GM21723 (cell line): ENCODE measurements around the gene WFDC10B.
"Not testable (repeated sequence)": the region's sequence is repeated elsewhere in the genome, so short reads cannot be mapped to it uniquely, and the experiment has no call there.

Experiments used
- ATAC-seq: cut with Tn5 transposase; IDR thresholded peaks from one replicate; pipeline ENCODE4 v1.9.1; 2021; ENCODE audit warnings: mild to moderate bottlenecking, moderate library complexity; ENCODE audit not compliant: unreplicated experiment

WFDC10B gene

GRCh38 chr20:45704969-45705637 lies at the start of gene WFDC10B:
TSS of gene WFDC10B (minus strand) at chr20:45705019. CDS start at chr20:45685992, 19,027 bp downstream.
- no peak for ATAC-seq

- ATAC-seq: no peak
Observed at GRCh38 chr20:45752746-45753145, 47.9 kb upstream of the WFDC10B start.

- no peak for ATAC-seq
Observed at GRCh38 chr20:45751721-45752120, 46.9 kb upstream of the WFDC10B start.

GRCh38 chr20:45745015-45745414 lies 40.2 kb upstream of the WFDC10B start:
- no peak for ATAC-seq

GRCh38 chr20:45742596-45742995 lies 37.8 kb upstream of the WFDC10B start:
- no peak for ATAC-seq

- no peak for ATAC-seq
Observed at GRCh38 chr20:45735988-45736387, 31.2 kb upstream of the WFDC10B start.

- ATAC-seq: no peak
Observed at GRCh38 chr20:45735552-45735951, 30.7 kb upstream of the WFDC10B start.

- no peak for ATAC-seq
Observed at GRCh38 chr20:45732199-45732598, 27.4 kb upstream of the WFDC10B start.

GRCh38 chr20:45727044-45727443 lies 22.2 kb upstream of the WFDC10B start:
- no peak for ATAC-seq

GRCh38 chr20:45725134-45725533 lies 20.3 kb upstream of the WFDC10B start:
- ATAC-seq: no peak

- ATAC-seq: no peak
Observed at GRCh38 chr20:45722047-45722446, 17.2 kb upstream of the WFDC10B start, which contains the start of gene SPINT4. TSS of gene SPINT4 (plus strand) at chr20:45722347. CDS start at chr20:45722368, 21 bp downstream.

GRCh38 chr20:45716141-45716688 lies 11.4 kb upstream of the WFDC10B start:
- ATAC-seq: not testable (repeated sequence)

- ATAC-seq: no peak
Observed at GRCh38 chr20:45701873-45702272, 2.9 kb downstream of the WFDC10B start, which contains the start of gene WFDC13. TSS of gene WFDC13 (plus strand) at chr20:45702038. CDS start at chr20:45702124, 86 bp downstream.

GRCh38 chr20:45701104-45701503 lies 3.7 kb downstream of the WFDC10B start:
- no peak for ATAC-seq

GRCh38 chr20:45695496-45695895 lies 9.3 kb downstream of the WFDC10B start:
- no peak for ATAC-seq

GRCh38 chr20:45693346-45693745 lies 11.5 kb downstream of the WFDC10B start:
- not testable (repeated sequence) for ATAC-seq

- ATAC-seq: no peak
Observed at GRCh38 chr20:45685896-45686295, 18.9 kb downstream of the WFDC10B start.

- ATAC-seq: no peak
Observed at GRCh38 chr20:45679650-45680049, 25.2 kb downstream of the WFDC10B start.

- no peak for ATAC-seq
Observed at GRCh38 chr20:45672765-45673164, 32.1 kb downstream of the WFDC10B start.

GRCh38 chr20:45670139-45670538 lies 34.7 kb downstream of the WFDC10B start, which contains the start of gene WFDC11:
TSS of gene WFDC11 (minus strand) at chr20:45670239. CDS start at chr20:45650600, 19,639 bp downstream.
- no peak for ATAC-seq

GRCh38 chr20:45657038-45657437 lies 47.8 kb downstream of the WFDC10B start:
- not testable (repeated sequence) for ATAC-seq

- ATAC-seq: not testable (repeated sequence)
Observed at GRCh38 chr20:45651726-45652125, 53.1 kb downstream of the WFDC10B start.
